H1 (cell line): ENCODE data around the gene AFF1. TPM values are rescaled to one million over a fixed set of nuclear protein-coding genes. Genes with fewer than 3 reads are reported as not detected.
A peak's percentile ranks its signal among the peaks of the same experiment; 100 is the strongest.

Experiments used
- ATF2 ChIP-seq: IDR thresholded peaks from 2 replicates; pipeline ENCODE4 v1.6.1; 2012; ENCODE audit warnings: low read length, inconsistent platforms
- BACH1 ChIP-seq: IDR thresholded peaks from 2 replicates; pipeline ENCODE4 v1.6.1; 2012; ENCODE audit warnings: low read length, improper control_type of control experiment
- BRCA1 ChIP-seq: IDR thresholded peaks from 2 replicates; pipeline ENCODE4 v1.6.1; 2012; ENCODE audit warnings: low read depth, low read length, improper control_type of control experiment
- CEBPB ChIP-seq: IDR thresholded peaks from 2 replicates; pipeline ENCODE4 v1.6.1; 2012; ENCODE audit warnings: low read depth, low read length
- CTBP2 ChIP-seq: IDR thresholded peaks from 2 replicates; pipeline ENCODE4 v1.7.0; 2011; ENCODE audit warnings: borderline replicate concordance, mild to moderate bottlenecking, moderate library complexity, mixed read lengths, low read length; ENCODE audit not compliant: insufficient read depth, insufficient read length
- CTCF ChIP-seq, 3 experiments: IDR thresholded peaks; 1 replicate in 2 of 3; 2 replicates in 1 of 3; pipeline versions ENCODE4 v1.5.1 to v1.6.1; 2011; ENCODE audit warnings: low read length in 3 of 3, mild to moderate bottlenecking in 3 of 3, inconsistent platforms in 2 of 3, low read depth in 1 of 3, moderate library complexity in 1 of 3; ENCODE audit not compliant: insufficient read depth in 1 of 3; ENCODE audit errors: control extremely low read depth in 1 of 3
- EP300 ChIP-seq, 2 experiments: IDR thresholded peaks; 1 replicate in 1 of 2; 2 replicates in 1 of 2; pipeline ENCODE4 v1.6.1; 2011 to 2012; ENCODE audit warnings: low read depth in 2 of 2, low read length in 2 of 2, mild to moderate bottlenecking in 2 of 2, borderline replicate concordance in 1 of 2, inconsistent platforms in 1 of 2, moderate library complexity in 1 of 2
- HDAC2 ChIP-seq, 2 experiments: fragments of 300-600 bp in 1 of 2; sonication (generic) in 1 of 2; IDR thresholded peaks; 2 replicates each; pipeline ENCODE4 v1.6.1; 2011 to 2012; ENCODE audit warnings: low read depth in 2 of 2, low read length in 2 of 2, mild to moderate bottlenecking in 2 of 2, moderate library complexity in 2 of 2, borderline replicate concordance in 1 of 2, inconsistent platforms in 1 of 2
- KDM4A ChIP-seq: IDR thresholded peaks from one replicate; pipeline ENCODE4 v1.7.1; 2012; ENCODE audit warnings: low read depth, mild to moderate bottlenecking, moderate library complexity, low read length, inconsistent platforms; ENCODE audit not compliant: severe bottlenecking
- NANOG ChIP-seq: IDR thresholded peaks from 2 replicates; pipeline ENCODE4 v1.6.1; 2011; ENCODE audit warnings: low read length, low read depth, mild to moderate bottlenecking, inconsistent platforms; ENCODE audit not compliant: insufficient read depth, poor library complexity, severe bottlenecking
- POU5F1 ChIP-seq: IDR thresholded peaks from 2 replicates; pipeline ENCODE4 v1.6.1; 2011; ENCODE audit warnings: low read depth, mild to moderate bottlenecking, low read length, moderate library complexity
- RBBP5 ChIP-seq: IDR thresholded peaks from 2 replicates; pipeline ENCODE4 v1.7.1; 2012; ENCODE audit warnings: low read depth, mild to moderate bottlenecking, inconsistent platforms, low read length, moderate library complexity, borderline replicate concordance
- RXRA ChIP-seq: IDR thresholded peaks from 2 replicates; pipeline ENCODE4 v1.6.1; 2011; ENCODE audit warnings: low read depth, mild to moderate bottlenecking, low read length, moderate library complexity; ENCODE audit not compliant: insufficient read depth
- SIN3A ChIP-seq, 2 experiments: IDR thresholded peaks in 1 of 2; conservative IDR thresholded peaks in 1 of 2; 2 replicates each; pipeline ENCODE4 v1.6.1; 2011 to 2012; ENCODE audit warnings: low read length in 2 of 2, improper control_type of control experiment in 1 of 2, low read depth in 1 of 2, mild to moderate bottlenecking in 1 of 2
- ZNF274 ChIP-seq: IDR thresholded peaks from 2 replicates; pipeline ENCODE4 v1.7.0; 2012; ENCODE audit warnings: low read length, borderline replicate concordance; ENCODE audit errors: extremely low read depth
- polyA plus RNA-seq, 7 experiments: library from polyadenylated mRNA; depleted of rRNA in 3 of 7; stranded (reverse) in 5 of 7; unstranded in 2 of 7; fragments of >200 nt in 5 of 7; fragments of 200-250 nt in 2 of 7; gene quantifications; 1 replicate in 5 of 7; 2 replicates in 1 of 7; 4 replicates in 1 of 7; pipeline versions ENCODE4 v1.2.1 to v1.2.3, GENCODE V29; 2011 to 2013; ENCODE audit warnings: missing spikeins in 2 of 7, mixed read lengths in 2 of 7
- total RNA-seq: library from RNA; stranded (reverse); fragmentation: NEBNext Ultra II Directional; extraction: Animal tissue kit (Norgen Biotek cat#: 25700); gene quantifications from 2 replicates; pipeline ENCODE4 v1.2.1, GENCODE V29; 2021
- TF ChIP-seq, protein P1 (sequence below): IDR thresholded peaks from 2 replicates; pipeline ENCODE4 v1.6.1; 2011; ENCODE audit warnings: low read depth, mild to moderate bottlenecking, low read length; ENCODE audit not compliant: insufficient read depth

AFF1 gene
- total and polyA plus RNA-seq, 2 of the 8 experiments (the other 6 are each of a cell fraction or from before 2014, with no cell fraction given): 14.8 to 85.5 TPM

GRCh38 chr4:86935853-86936733, 1.3 kb downstream of the AFF1 start (continued):
- TF ChIP-seq NANOG: no peak
- TF ChIP-seq KDM4A: no peak
- TF ChIP-seq, protein P1, sequence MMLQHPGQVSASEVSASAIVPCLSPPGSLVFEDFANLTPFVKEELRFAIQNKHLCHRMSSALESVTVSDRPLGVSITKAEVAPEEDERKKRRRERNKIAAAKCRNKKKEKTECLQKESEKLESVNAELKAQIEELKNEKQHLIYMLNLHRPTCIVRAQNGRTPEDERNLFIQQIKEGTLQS: no peak
- TF ChIP-seq BACH1: no peak
- TF ChIP-seq SIN3A (conservative IDR thresholded peaks at IDR 0.05 in 1 of 2, IDR thresholded peaks at IDR 0.05 in 1 of 2; ENCODE audit: low read depth in 1 of 2, low read length in 2 of 2): no peak; a peak in 1 of 4 replicates
- no peak for TF ChIP-seq CTBP2
- no peak for TF ChIP-seq CTCF (IDR thresholded peaks at IDR 0.05; ENCODE audit: control extremely low read depth in 1 of 3, insufficient read depth in 1 of 3, low read depth in 1 of 3, low read length in 3 of 3)
- no peak for TF ChIP-seq RXRA
- TF ChIP-seq EP300 (IDR thresholded peaks at IDR 0.05; ENCODE audit: borderline replicate concordance in 1 of 2, low read depth in 2 of 2, low read length in 2 of 2): no peak
- no peak for TF ChIP-seq ZNF274
- TF ChIP-seq RBBP5: no peak
- peak; percentile 29; the same call in 1 of the 2 replicates for TF ChIP-seq POU5F1
- TF ChIP-seq CEBPB: no peak
- 0 out of 4 replicates have a peak, but pooled peaks of 1 of the 2 experiments have one; percentile 14 for TF ChIP-seq HDAC2 (IDR thresholded peaks at IDR 0.05; ENCODE audit: borderline replicate concordance in 1 of 2, low read depth in 2 of 2, low read length in 2 of 2)
- no peak for TF ChIP-seq BRCA1
- 0 out of 2 replicates have a peak, but pooled peaks have one; percentile 33 for TF ChIP-seq ATF2
